Renal cortical epithelial cell (primary cell): ENCODE measurements around the gene HDDC3. TPM values are rescaled to one million over a fixed set of nuclear protein-coding genes. Genes with fewer than 3 reads are reported as not detected.
"Not testable (repeated sequence)": the region's sequence is repeated elsewhere in the genome, so short reads cannot be mapped to it uniquely, and the experiment has no call there.

Experiments used
- DNase-seq: peaks from one replicate; pipeline ENCODE4 v3.0.0-alpha.2; 2011; ENCODE audit warnings: low read depth
- total RNA-seq: library from RNA; depleted of rRNA; stranded (reverse); fragments of >200 nt; gene quantifications from 2 replicates; pipeline ENCODE4 v1.2.3, GENCODE V29; 2014

The HDDC3 gene
- total RNA-seq, 1 donor from 2014 or later = 17.1 TPM

DNA sequence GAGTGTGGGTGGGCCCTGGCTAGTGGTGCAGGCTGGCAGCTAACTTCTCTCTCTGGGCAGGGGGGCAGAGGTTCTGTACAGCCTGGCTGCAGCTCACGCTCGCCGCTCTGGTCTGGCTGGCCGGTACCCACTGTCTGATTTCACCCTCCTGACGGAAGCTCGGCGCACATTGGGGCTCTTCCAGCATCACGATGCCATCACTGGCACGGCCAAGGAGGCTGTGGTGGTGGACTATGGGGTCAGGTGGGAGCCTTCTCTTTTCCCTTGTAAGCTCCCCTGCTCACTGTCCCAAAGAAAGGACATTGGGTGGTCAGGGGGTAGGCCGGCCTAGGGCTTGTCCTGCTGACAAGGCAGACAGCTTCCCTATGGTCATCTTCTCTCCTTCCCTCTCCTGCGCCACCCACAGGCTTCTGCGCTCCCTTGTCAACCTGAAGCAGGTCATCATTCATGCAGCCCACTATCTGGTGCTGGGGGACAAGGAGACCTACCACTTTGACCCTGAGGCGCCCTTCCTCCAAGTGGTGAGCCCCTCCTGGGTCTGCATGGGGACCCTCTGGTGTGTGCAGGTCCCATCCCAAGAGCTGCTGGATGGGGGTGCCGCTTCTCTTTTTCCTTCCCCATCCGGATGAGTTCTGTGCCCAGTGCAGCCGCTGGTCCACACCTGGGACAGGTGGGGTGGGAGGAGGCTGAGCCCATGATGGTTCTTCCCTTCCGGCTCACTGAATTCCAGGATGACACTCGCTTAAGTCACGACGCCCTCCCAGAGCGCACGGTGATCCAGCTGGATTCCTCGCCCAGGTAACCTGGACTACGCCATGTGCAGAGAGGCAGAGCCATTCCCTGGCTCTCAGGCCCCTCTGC is 21.7 kb downstream of the HDDC3 start:
- no peak for DNase-seq

DNA sequence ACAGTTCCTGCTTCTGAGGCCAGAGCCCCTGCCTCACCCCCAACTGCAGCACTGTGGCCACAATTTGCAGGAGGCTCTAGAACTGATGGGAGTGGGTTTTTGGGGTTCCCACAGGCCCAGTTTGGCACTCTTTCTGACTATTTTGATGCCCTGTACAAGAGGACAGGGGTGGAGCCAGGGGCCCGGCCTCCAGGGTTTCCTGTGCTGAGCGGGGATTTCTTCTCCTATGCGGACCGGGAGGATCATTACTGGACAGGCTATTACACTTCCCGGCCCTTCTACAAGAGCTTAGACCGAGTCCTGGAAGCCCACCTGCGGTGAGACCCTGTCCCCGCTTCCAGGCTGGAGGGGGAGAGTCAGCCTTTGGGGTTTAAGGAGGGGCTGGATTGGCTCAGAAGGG is 22.4 kb downstream of the HDDC3 start:
- DNase-seq = no peak

DNA sequence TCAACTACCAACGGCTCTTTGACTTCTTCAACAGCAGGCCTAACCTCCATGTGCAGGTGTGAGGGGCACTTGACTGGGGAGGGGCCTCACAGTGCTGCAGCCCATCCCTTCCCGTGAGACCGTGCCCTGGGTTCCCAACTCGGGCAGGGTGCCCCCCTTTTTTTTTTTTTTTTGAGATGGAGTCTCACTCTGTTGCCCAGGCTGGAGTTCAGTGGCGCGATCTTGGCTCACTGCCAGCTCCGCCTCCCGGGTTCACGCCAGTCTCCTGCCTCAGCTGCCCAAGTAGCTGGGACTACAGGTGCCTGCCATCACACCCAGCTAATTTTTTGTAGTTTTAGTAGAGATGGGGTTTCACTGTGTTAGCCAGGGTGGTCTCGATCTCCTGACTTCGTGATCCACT is 22.9 kb downstream of the HDDC3 start:
- DNase-seq = not testable (repeated sequence)

DNA sequence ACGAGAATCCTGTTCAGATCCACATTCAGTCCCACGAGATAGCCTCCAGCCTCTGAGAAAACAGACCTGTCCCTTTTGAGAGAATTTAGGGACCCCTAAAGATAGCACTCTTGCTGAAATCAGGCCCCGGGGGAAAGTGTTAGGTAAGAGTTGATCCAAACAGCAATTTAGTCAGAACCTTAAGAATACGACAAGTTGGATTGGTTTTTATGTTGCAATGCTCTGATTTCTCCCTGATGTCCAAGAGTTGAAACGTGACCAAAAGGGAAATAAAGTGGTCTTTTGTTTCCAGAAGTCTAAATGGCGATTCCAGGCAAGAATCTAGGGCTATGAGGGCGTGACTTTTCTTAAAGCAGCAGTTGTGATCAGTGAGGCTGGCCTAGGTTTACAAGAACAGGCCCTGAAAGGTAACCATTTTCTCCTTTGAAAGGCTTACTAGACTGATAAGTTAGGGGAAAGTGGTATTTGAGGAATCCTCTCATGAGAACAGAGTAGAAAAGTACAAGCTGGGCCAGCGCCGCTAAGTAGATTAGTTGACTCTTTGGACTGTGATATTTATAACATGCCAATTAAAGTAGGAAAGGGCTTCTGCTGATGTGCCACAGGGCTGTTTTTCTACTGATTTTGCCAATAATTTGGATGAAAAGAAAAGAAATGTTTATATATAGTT is 24.4 kb downstream of the HDDC3 start:
- DNase-seq = no peak

DNA sequence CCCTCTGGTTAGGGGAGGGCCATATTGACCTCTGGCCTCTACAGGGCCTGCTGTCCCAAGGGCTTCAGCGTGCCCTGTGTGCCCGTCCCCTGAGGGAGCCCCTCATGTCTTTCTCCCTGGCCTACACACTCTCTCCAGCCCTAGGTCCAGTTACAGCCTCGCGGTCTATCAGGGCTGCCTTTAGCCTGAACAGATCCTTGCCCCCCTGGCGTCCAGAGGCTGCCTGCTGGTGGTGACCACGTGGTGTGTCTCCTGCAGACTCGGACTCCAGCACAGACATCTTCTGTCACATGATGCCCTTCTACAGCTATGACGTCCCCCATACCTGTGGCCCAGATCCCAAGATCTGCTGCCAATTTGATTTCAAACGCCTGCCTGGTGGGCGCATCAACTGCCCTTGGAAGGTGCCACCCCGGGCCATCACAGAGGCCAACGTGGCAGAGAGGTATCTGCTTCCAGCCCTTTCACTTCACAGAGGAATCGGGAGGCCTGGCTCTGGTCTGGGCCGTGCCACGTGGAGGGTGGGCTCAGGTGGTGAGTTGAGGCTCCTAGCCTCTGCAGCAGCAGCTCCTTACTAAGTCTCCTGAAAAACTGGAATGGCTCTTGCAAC is 25.2 kb downstream of the HDDC3 start:
- DNase-seq = no peak

DNA sequence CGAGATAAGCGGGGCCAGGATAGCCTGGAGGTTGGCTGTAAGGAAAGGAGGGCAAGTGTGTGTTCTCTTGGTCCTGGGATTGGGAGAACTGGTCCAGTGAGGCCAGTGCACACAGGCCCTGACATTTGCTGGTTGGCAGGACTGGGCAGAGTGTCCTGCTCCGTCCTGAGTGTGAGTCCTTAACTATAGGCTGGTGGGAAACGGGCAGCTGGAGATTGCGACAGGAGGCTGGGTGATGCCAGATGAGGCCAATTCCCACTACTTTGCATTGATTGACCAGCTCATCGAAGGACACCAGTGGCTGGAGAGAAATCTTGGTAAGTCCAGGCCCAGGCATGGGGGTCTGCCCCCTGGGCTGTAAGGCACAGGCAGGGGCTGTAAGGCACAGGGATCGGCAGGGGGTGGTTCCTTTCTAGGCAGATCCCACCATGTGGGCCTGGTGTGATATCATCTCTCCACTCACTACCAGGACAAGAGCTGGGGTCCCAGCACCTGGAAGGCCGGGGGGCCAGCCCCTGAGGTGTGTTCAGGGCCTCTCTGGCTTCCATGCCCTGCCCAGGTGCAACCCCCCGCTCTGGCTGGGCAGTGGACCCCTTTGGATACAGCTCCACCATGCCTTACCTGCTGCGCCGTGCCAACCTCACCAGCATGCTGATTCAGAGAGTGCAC is 26.0 kb downstream of the HDDC3 start:
- no peak for DNase-seq

DNA sequence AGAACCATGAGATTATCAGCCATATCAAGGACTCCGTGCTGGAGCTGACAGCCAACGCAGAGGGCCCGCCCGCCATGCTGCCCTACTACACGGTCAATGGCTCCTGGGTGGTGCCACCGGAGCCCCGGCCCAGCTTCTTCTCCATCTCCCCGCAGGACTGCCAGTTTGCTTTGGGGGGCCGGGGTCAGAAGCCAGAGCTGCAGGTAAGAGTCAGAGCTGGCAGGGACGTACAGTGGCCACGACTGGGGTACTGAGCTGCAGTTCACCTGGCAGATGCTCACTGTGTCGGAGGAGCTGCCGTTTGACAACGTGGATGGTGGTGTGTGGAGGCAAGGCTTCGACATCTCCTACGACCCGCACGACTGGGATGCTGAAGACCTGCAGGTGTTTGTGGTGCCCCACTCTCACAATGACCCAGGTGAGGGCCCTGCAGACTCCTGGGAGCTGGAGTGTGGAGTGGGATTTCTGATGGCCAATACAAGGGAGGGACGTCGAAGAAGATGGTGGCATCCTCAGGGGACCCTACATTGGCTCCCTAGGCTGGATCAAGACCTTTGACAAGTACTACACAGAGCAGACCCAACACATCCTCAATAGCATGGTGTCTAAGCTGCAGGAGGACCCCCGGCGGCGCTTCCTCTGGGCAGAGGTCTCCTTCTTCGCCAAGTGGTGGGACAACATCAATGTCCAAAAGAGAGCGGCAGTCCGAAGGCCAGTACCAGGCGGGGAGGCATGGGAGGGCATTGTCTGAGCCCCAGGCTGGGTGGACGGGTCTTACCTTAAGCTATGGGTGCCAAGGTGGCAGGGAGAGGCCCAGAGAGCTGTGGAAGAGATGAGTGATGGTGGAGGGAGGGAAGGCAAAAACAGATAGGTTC is 26.8 kb downstream of the HDDC3 start:
- DNase-seq = no peak

DNA sequence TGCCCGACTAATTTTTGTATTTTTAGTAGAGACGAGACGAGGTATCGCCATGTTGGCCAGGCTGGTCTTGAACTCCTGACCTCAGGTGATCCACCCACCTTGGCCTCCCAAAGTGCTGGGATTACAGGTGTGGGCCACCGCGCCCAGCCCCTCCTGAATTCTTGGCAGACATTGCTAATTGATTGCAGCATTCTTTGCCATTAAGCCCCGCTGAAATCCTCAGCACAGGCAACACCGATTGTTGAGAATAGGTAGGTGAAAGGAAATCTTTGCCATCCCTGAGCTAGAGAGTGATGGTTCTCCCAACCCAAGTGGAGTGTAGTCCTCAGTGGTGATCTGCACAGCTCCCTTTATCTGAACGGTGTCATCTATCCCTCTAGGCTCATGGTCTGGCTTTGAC is 27.6 kb downstream of the HDDC3 start:
- DNase-seq = no peak

DNA sequence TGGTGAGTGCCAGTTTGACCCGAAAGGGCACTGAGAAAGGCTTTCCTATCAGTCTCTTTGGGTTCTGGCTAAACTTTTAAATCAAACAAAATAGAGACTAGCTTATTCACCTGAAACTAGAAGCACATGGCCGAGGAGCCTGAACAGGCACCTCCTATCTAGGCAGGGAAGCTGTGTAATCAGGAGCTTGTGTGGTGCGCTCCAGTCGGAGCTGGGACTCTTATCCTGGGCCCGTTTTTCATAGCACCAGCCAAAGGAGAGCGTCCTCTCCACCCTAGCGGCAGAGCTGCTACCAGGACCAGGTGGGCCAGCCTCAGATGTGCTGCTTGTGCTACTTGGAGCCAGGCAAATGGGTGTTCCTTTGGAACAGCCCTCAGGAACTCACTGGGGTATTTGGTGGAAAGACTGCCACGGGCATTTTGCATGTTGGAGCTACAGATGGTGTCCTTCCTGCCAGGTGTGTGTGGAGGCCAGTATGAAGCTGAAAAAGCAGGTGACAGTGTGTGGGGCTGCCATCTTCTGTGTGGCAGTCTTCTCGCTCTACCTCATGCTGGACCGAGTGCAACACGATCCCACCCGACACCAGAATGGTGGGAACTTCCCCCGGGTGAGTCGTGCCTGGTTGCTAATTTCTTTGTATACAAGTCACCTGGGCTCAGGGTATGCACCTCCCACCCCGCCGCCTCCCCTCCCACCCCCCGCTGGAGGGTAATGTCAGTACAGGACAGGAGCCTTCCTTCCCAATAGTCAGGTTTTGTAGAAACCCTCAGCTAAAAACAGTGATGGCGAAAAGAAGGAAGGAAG is 28.4 kb downstream of the HDDC3 start:
- peak; percentile 18 for DNase-seq

DNA sequence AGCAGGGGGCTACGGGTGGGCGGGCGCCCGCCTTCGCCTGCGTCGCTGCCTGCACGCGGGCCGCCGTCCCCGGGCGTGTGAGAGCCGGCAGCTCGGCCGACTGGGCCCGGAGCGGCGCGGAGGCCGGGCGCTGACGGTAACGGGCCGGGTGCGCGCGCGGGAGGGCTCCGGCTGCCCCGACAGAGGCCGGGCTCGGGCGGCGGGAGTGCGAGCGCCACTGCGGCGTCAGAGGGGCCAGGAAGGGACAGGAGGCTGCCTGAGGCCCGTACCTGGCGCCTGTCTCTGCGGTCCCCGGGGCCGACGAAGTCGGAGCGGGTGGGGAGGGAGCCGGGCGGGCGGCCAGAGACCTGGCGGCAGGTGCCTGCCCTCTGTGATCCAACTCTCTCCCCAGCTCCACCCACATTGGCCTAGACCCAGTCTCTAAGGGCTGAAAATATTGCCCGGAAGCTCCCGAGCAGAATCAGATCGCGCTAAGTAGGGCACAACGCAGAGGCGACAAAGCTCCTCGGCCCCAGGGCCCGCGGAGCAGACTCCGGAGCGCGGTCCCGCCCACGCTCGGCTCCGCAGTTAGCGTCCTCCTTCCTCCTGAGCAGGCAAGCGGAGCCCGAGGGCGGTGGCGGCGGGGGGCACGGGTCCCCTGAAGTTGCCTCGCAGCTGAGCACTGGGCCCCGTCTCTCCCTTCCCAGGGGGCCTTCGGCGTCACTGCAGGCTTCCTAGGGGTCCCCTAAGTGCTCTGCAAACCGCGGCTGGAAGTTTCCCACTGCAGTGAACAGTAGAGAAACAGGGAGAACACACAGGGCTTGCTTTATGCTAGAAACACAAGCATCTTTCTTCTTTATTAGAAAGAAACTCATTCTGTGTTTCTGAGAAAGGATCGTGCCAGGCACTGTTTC is 29.3 kb downstream of the HDDC3 start, which contains the start of gene MAN2A2:
TSS of gene MAN2A2 (plus strand) at position 463 of the 893 bp plus-strand sequence. CDS start 906 bp downstream, outside the sequence.
- peak; percentile 12 for DNase-seq

DNA sequence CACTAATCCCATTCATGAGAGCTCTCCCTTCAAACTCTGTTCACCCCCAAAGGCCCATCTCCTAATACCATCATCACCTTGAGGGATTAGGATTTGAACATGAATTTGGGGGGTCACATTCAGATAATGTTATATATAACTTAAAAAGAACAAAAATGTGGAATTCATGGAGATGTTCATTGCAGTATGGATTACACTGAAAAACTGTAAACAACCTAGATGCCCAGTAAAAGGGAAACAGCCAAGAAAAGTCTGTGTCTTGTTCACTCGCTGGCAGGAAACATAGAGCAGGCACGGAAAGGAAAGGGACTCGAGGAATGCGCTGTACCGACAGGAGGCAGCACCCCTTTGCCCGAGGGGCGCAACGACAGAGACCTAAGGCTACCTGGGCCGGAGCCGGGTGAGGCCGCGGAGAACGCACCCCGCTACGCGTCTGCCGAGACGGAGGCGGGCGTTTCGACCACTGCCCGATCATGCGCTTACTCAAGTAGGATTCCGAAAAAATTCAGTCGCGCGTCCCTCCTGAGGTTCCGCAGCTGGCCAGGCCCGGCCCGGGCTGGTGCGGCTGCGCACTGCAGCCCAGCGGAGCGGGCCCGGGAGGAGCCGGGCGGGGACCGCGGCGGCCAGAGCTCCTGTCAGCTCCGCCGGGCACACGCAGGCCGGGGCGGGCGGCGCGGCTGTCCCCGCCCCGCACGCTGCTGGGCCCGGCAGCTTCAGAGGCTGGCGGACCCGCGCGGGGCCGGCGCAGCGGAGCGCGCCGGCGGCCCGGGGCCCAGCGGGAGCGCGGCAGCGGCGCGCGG is 30.1 kb downstream of the HDDC3 start:
- DNase-seq = peak; percentile 57

DNA sequence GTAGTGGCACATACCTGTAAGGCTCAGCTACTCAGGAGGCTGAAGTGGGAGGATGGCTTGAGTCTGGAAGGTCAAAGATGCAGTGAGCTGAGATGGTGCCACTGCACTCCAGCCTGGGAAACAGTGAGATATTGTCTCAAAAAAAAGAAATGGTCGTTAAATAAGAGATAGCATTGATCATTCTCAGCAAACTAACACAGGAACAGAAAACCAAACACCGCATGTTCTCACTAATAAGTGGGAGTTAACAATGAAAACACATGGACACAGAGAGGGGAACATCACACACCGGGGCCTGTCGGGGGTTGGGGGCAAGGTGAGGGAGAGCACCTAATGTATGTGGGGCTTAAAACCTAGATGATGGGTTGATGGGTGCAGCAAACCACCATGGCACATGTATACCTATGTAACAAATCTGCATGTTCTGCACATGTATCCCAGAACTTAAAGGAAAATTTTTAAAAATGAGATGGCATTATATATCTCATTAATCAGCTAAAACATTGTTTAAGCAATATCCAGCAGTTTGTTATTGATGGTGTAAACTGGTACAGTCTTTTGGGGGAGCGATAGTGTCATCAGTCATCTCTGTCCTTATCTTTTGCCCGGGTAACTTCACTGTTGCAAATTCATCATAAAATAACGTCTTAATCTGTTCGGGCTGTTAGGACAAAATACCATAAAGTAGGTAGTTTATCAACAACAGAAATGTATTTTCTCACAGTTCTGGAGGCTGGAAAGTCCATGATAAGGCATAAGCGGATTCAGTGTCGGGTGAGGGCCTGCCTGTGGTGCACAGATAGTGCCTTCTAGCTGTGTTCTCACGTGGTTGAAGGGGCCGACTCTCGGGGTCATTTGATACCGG is 30.9 kb downstream of the HDDC3 start:
- DNase-seq = no peak

DNA sequence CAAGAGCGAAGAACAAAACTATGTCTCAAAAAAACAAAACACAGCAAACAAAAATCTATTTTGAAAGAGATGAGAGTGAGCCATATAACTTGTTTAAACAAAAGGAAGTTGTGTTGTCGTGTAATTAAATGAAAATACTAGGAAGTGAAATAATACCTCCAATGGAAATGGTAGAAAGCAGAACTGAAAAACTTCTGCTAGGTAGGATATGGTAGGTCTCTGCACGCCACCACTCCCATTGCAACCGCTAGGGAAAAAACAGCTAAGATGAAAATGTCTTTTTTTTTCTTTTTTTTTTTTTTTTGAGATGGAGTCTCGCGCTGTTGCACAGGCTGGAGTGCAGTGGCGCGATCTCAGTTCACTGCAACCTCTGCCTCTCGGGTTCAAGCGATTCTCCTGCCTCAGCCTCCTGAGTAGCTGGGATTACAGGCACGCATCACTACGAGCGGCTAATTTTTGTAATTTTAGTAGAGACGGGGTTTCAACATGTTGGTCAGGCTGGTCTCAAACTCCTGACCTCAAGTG is 35.2 kb downstream of the HDDC3 start:
- not testable (repeated sequence) for DNase-seq

DNA sequence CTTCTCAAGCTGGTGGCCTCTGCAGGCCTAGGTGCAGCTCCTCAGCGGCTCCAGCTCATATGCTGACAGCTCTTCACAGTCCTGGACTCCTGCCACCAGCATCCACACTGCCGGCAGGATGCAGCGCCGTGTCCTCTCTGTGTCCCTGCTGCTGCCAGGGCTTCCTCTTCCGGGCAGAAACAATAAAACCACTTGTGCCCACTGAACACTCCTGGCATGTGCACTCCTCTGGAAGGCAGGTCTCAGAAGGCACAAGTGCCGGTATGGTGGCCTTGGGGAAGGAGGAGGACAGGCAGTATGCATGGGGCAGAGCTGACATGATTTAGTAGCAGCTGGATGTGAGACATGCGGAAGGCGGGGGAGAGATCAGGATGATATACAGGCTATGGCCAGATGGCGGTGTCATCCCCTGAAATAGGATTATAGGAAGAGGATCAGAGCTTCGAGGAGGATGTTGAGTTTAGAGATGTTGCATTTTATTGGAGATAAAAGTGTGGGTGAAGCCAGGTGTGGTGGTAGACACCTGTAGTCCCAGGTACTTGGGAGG is 36.7 kb downstream of the HDDC3 start:
- no peak for DNase-seq

DNA sequence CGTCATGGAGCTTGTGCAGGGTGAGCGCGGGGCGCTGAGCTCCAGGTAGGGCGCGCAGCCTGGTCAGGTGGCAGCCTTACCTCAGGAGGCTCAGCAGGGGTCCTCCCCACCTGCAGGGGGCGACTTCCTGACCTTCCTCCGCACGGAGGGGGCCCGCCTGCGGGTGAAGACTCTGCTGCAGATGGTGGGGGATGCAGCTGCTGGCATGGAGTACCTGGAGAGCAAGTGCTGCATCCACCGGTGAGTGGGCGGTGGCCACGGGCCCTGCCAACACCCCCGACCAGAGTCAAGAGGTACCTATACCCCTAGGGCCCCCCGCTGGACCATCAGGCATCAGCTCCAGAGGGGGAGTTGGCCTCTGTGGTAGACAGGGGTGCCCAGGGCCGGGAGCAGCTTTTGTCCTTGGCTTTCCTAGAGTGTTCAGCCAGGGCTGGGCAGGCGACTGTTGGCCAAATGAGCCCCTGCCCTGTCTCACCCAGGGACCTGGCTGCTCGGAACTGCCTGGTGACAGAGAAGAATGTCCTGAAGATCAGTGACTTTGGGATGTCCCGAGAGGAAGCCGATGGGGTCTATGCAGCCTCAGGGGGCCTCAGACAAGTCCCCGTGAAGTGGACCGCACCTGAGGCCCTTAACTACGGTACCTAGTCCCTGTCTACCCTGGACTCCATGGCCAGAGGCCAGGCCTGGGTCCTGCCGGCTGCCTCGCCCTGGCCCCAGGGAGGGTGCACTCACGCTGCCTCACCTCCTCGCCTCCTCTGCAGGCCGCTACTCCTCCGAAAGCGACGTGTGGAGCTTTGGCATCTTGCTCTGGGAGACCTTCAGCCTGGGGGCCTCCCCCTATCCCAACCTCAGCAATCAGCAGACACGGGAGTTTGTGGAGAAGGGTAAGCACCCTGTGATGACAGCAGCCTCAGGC is 38.9 kb downstream of the HDDC3 start:
- DNase-seq = no peak
